WTC11 (cell line): Measurements from ENCODE around the gene SYNDIG1. TPM values are rescaled to one million over a fixed set of nuclear protein-coding genes. Genes with fewer than 3 reads are reported as not detected.

Experiments
- ATAC-seq: fragments of 200-7000 bp; cut with Tn5 transposase; 2 replicates; pipeline ENCODE4 v1.10.0; 2021; ENCODE audit warnings: mild to moderate bottlenecking, moderate library complexity
- CTCF ChIA-PET: fragments of 300-600 bp; sonication (Branson Sonifier 250); formaldehyde crosslinking; loops from one replicate; lab custom pipeline; 2021; ENCODE audit warnings: antibody characterized with exemption; lab: Charles Lee
- POLR2A ChIA-PET: fragments of 350-600 bp; sonication (Branson Sonifier 250); formaldehyde crosslinking; loops from one replicate; lab custom pipeline; 2021; ENCODE audit warnings: antibody characterized with exemption; lab: Charles Lee
- DNase-seq: peaks from one replicate; pipeline ENCODE4 v3.0.0; 2021; ENCODE audit warnings: low spot score
- H3K27ac Mint-ChIP-seq: 2 replicates; pipeline ENCODE4 v1.8.0; 2021; ENCODE audit warnings: mixed read lengths
- H3K27me3 Mint-ChIP-seq: 2 replicates; pipeline ENCODE4 v1.8.0; 2021; ENCODE audit warnings: low read depth, mild to moderate bottlenecking, moderate library complexity, mixed read lengths
- H3K36me3 Mint-ChIP-seq: 2 replicates; pipeline ENCODE4 v1.8.0; 2021; ENCODE audit warnings: mixed read lengths
- H3K4me1 Mint-ChIP-seq: 2 replicates; pipeline ENCODE4 v1.8.0; 2022; ENCODE audit warnings: mixed read lengths
- H3K4me3 Mint-ChIP-seq: 2 replicates; pipeline ENCODE4 v1.8.0; 2021; ENCODE audit warnings: mild to moderate bottlenecking, moderate library complexity, mixed read lengths
- H3K9me3 Mint-ChIP-seq: 2 replicates; pipeline ENCODE4 v1.8.0; 2021; ENCODE audit warnings: mixed read lengths
- CBFB ChIP-seq: sonication (generic); formaldehyde crosslinking; IDR thresholded peaks from 2 replicates; pipeline ENCODE4 v1.8.1; 2022; ENCODE audit warnings: mild to moderate bottlenecking, low read depth, missing genetic modification reagents
- CREM ChIP-seq: sonication (generic); formaldehyde crosslinking; IDR thresholded peaks from 2 replicates; pipeline ENCODE4 v1.8.1; 2022; ENCODE audit warnings: mild to moderate bottlenecking, missing genetic modification reagents, moderate library complexity
- ELF4 ChIP-seq: sonication (generic); formaldehyde crosslinking; IDR thresholded peaks from 2 replicates; pipeline ENCODE4 v1.8.1; 2022; ENCODE audit warnings: low read depth, mild to moderate bottlenecking, moderate library complexity, missing genetic modification reagents
- JAZF1 ChIP-seq: fragments of 250-450 bp; sonication (Bioruptor Pico); IDR thresholded peaks from 2 replicates; pipeline ENCODE4 v1.9.0; 2021; ENCODE audit warnings: moderate library complexity, mild to moderate bottlenecking, inconsistent platforms
- MYBL2 ChIP-seq: sonication (generic); formaldehyde crosslinking; IDR thresholded peaks from 2 replicates; pipeline ENCODE4 v1.8.1; 2023; ENCODE audit warnings: mild to moderate bottlenecking, moderate library complexity, missing genetic modification reagents
- NR1H2 ChIP-seq: sonication (generic); formaldehyde crosslinking; IDR thresholded peaks from 2 replicates; pipeline ENCODE4 v1.9.0; 2021; ENCODE audit warnings: mild to moderate bottlenecking, moderate library complexity, missing genetic modification reagents
- TCF7 ChIP-seq: sonication (generic); formaldehyde crosslinking; IDR thresholded peaks from 2 replicates; pipeline ENCODE4 v1.8.0; 2022; ENCODE audit warnings: mild to moderate bottlenecking, low read depth, missing genetic modification reagents, moderate library complexity
- ZNF138 ChIP-seq: sonication (generic); formaldehyde crosslinking; conservative IDR thresholded peaks from 2 replicates; pipeline ENCODE4 v1.8.1; 2022; ENCODE audit warnings: mild to moderate bottlenecking, moderate library complexity, missing genetic modification reagents
- ZNF219 ChIP-seq: sonication (generic); formaldehyde crosslinking; IDR thresholded peaks from 2 replicates; pipeline ENCODE4 v1.8.0; 2023; ENCODE audit warnings: missing genetic modification reagents, mild to moderate bottlenecking, borderline replicate concordance
- ZNF396 ChIP-seq: fragments of 250-450 bp; sonication (Bioruptor Pico); IDR thresholded peaks from 2 replicates; pipeline ENCODE4 v1.8.0; 2021; ENCODE audit warnings: mild to moderate bottlenecking, moderate library complexity, borderline replicate concordance
- total RNA-seq: library from RNA; stranded (reverse); gene quantifications from 3 replicates; pipeline ENCODE4 v1.2.3, GENCODE V29; 2021
- TF ChIP-seq, protein P1 (sequence below): fragments of 250-450 bp; sonication (Bioruptor Pico); IDR thresholded peaks from 2 replicates; pipeline ENCODE4 v1.9.0; 2021; ENCODE audit warnings: mild to moderate bottlenecking
- TF ChIP-seq, protein P2 (sequence below): sonication (generic); formaldehyde crosslinking; IDR thresholded peaks from 2 replicates; pipeline ENCODE4 v1.8.0; 2023; ENCODE audit warnings: missing genetic modification reagents
- TF ChIP-seq, protein P3 (sequence below): sonication (generic); formaldehyde crosslinking; IDR thresholded peaks from 2 replicates; pipeline ENCODE4 v1.8.0; 2022; ENCODE audit warnings: mild to moderate bottlenecking, missing genetic modification reagents
- TF ChIP-seq, protein P4 (sequence below): fragments of 250-450 bp; sonication (Bioruptor Pico); IDR thresholded peaks from 2 replicates; pipeline ENCODE4 v1.9.0; 2021; ENCODE audit warnings: mild to moderate bottlenecking, borderline replicate concordance

The SYNDIG1 gene
- total RNA-seq, 1 experiment from 2014 or later: 6.4 TPM

DNA sequence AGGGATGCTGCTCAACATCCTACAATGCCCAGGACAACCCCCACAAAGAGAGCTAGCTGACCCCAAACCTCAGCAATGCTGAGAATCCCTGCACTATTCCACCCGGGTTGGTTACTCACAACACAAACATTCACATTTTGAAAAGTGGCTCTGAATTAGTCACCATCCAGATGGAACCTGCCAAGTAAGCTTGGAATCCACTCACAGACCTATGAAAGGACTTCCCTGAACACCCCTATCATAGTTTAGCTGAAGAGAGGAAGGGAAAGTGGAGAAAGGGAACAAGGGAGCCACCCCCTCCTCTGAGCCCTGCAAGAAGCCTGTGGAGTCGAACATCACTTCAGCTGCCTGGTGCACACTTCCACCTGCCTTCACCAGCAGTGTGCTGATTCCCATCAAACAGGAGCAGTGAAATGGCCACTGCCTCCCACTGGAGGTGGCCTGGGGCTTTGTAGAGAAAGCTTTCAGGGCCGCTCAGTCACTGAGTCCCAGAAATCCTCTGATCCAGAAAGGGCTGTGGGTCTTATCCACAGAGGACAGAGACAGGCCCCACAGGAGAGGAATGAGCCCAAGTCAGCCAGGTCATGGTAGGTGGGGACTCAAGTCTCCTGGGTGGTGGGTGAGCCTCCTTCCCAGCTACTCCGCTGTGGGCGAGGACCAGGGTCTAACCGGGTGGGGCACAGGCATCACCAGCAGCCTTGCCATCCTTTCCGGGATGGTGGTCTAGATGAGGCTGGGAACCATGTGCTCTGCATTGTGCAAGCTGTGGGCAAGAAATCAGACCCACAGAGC is 203.7 kb downstream of the SYNDIG1 start:
- no peak for TF ChIP-seq ELF4 (CRISPR knock-in tag)
- no peak for TF ChIP-seq ZNF138 (CRISPR knock-in tag)
- TF ChIP-seq CBFB (CRISPR knock-in tag): no peak
- TF ChIP-seq, protein P1, sequence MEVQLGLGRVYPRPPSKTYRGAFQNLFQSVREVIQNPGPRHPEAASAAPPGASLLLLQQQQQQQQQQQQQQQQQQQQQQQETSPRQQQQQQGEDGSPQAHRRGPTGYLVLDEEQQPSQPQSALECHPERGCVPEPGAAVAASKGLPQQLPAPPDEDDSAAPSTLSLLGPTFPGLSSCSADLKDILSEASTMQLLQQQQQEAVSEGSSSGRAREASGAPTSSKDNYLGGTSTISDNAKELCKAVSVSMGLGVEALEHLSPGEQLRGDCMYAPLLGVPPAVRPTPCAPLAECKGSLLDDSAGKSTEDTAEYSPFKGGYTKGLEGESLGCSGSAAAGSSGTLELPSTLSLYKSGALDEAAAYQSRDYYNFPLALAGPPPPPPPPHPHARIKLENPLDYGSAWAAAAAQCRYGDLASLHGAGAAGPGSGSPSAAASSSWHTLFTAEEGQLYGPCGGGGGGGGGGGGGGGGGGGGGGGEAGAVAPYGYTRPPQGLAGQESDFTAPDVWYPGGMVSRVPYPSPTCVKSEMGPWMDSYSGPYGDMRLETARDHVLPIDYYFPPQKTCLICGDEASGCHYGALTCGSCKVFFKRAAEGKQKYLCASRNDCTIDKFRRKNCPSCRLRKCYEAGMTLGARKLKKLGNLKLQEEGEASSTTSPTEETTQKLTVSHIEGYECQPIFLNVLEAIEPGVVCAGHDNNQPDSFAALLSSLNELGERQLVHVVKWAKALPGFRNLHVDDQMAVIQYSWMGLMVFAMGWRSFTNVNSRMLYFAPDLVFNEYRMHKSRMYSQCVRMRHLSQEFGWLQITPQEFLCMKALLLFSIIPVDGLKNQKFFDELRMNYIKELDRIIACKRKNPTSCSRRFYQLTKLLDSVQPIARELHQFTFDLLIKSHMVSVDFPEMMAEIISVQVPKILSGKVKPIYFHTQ (CRISPR knock-in tag): no peak
- POLR2A ChIA-PET: no interaction called here
- CTCF ChIA-PET: no interaction called here
- ATAC-seq: no peak
- 0 out of 2 replicates have a peak, but pooled peaks cover 4% of the 10 kb centered on the region for H3K4me1 Mint-ChIP-seq
- H3K36me3 Mint-ChIP-seq: no peaks in the 10 kb centered on the region
- no peaks in the 10 kb centered on the region for H3K27me3 Mint-ChIP-seq
- H3K4me3 Mint-ChIP-seq: no peak overlapping the region
- no peak for DNase-seq
- H3K27ac Mint-ChIP-seq: no peak overlapping the region
- no peaks in the 10 kb centered on the region for H3K9me3 Mint-ChIP-seq

DNA sequence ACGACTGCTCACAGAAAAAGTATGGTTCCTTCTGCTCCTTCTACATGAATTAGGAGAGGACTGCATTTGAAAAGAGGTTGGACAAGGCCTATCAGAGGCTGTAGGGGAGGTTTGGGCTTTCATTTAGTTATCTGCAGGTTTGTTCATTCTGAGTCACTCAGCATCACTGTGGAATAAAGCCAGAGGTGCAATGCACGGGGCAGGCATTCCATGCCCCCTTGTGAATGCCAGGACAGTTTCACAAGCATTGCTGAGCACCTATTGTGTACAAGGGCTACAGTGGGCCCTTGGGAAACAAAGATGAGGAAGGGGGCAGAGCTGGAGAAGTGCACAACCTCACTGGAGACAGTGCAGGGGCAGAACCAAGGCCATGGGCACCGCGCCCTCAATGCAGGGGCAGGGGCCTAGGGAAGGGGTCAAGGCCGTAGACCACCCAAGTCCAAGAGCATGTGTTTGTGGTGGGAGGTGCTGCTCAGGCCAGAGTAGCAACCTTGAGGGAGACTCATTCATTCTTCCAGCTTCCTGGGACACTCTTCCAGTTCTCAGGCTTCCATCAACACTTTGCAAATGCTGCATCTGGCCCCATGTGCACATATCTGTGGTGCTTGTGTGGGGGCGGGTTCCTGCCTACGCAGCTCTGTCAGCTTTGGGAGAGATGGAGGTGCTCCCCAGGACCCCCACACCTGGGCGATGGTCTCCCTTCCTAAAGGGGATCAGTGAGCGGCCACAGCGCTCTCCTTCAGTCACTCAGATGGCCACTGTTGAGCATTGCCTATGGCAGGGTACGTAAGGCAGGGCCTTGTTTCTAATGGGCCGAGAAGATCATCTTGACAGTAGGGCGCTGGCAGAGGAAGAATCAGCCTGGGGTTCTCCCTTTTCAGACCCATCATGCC is 204.5 kb downstream of the SYNDIG1 start:
- Mint-ChIP-seq H3K9me3 (no peaks in the 10 kb centered on the region), H3K27ac (no peak overlapping the region), H3K27me3 (no peaks in the 10 kb centered on the region), H3K4me3 (no peak overlapping the region), H3K4me1 (0 out of 2 replicates have a peak, but pooled peaks cover 4% of the 10 kb centered on the region), H3K36me3 (no peaks in the 10 kb centered on the region)
- DNase-seq (no peak), ATAC-seq (no peak)
- ChIA-PET POLR2A (no interaction called here), CTCF (no interaction called here)
- no peak for TF ChIP-seq TCF7
- TF ChIP-seq, protein P2, sequence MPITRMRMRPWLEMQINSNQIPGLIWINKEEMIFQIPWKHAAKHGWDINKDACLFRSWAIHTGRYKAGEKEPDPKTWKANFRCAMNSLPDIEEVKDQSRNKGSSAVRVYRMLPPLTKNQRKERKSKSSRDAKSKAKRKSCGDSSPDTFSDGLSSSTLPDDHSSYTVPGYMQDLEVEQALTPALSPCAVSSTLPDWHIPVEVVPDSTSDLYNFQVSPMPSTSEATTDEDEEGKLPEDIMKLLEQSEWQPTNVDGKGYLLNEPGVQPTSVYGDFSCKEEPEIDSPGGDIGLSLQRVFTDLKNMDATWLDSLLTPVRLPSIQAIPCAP (CRISPR knock-in tag): no peak
- no peak for TF ChIP-seq NR1H2 (CRISPR knock-in tag)
- no peak for TF ChIP-seq CREM (CRISPR knock-in tag)
- TF ChIP-seq MYBL2 (CRISPR knock-in tag): no peak
- TF ChIP-seq JAZF1 (CRISPR knock-in tag): no peak
- TF ChIP-seq, protein P3, sequence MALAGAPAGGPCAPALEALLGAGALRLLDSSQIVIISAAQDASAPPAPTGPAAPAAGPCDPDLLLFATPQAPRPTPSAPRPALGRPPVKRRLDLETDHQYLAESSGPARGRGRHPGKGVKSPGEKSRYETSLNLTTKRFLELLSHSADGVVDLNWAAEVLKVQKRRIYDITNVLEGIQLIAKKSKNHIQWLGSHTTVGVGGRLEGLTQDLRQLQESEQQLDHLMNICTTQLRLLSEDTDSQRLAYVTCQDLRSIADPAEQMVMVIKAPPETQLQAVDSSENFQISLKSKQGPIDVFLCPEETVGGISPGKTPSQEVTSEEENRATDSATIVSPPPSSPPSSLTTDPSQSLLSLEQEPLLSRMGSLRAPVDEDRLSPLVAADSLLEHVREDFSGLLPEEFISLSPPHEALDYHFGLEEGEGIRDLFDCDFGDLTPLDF (CRISPR knock-in tag): no peak
- TF ChIP-seq ZNF396 (CRISPR knock-in tag): no peak
- no peak for TF ChIP-seq ZNF219 (CRISPR knock-in tag)
- TF ChIP-seq, protein P4, sequence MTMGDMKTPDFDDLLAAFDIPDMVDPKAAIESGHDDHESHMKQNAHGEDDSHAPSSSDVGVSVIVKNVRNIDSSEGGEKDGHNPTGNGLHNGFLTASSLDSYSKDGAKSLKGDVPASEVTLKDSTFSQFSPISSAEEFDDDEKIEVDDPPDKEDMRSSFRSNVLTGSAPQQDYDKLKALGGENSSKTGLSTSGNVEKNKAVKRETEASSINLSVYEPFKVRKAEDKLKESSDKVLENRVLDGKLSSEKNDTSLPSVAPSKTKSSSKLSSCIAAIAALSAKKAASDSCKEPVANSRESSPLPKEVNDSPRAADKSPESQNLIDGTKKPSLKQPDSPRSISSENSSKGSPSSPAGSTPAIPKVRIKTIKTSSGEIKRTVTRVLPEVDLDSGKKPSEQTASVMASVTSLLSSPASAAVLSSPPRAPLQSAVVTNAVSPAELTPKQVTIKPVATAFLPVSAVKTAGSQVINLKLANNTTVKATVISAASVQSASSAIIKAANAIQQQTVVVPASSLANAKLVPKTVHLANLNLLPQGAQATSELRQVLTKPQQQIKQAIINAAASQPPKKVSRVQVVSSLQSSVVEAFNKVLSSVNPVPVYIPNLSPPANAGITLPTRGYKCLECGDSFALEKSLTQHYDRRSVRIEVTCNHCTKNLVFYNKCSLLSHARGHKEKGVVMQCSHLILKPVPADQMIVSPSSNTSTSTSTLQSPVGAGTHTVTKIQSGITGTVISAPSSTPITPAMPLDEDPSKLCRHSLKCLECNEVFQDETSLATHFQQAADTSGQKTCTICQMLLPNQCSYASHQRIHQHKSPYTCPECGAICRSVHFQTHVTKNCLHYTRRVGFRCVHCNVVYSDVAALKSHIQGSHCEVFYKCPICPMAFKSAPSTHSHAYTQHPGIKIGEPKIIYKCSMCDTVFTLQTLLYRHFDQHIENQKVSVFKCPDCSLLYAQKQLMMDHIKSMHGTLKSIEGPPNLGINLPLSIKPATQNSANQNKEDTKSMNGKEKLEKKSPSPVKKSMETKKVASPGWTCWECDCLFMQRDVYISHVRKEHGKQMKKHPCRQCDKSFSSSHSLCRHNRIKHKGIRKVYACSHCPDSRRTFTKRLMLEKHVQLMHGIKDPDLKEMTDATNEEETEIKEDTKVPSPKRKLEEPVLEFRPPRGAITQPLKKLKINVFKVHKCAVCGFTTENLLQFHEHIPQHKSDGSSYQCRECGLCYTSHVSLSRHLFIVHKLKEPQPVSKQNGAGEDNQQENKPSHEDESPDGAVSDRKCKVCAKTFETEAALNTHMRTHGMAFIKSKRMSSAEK (CRISPR knock-in tag): no peak
